Large intestine (tissue), 3 donors: ENCODE measurements around the gene MCEE. TPM values are rescaled to one million over a fixed set of nuclear protein-coding genes. Genes with fewer than 3 reads are reported as not detected.

ENCODE experiments used
- DNase-seq, 2 donors: peaks; one replicate each; pipeline versions ENCODE4 v3.0.0 to v3.0.0-alpha.2; 2013
- H3K27ac ChIP-seq: one replicate; pipeline ENCODE4 v1.5.1; 2013; ENCODE audit warnings: low read length
- H3K27me3 ChIP-seq: 2 replicates; pipeline ENCODE4 v1.6.1; 2013; ENCODE audit warnings: low read length; ENCODE audit not compliant: control insufficient read depth, insufficient read depth
- H3K36me3 ChIP-seq: 2 replicates; pipeline ENCODE4 v1.6.1; 2013; ENCODE audit warnings: low read length; ENCODE audit not compliant: control insufficient read depth, insufficient read depth
- H3K4me1 ChIP-seq: one replicate; pipeline ENCODE4 v1.6.1; 2013; ENCODE audit warnings: low read length; ENCODE audit not compliant: control insufficient read depth, insufficient read depth
- H3K4me3 ChIP-seq: one replicate; pipeline ENCODE4 v1.5.1; 2013; ENCODE audit warnings: low read length
- H3K9me3 ChIP-seq: one replicate; pipeline ENCODE4 v1.6.1; 2013; ENCODE audit warnings: mild to moderate bottlenecking, low read depth, low read length, moderate library complexity; ENCODE audit not compliant: control insufficient read depth
- WGBS: methylation state at CpG from one replicate; pipeline ENCODE4 v1.1.5; 2013; ENCODE audit warnings: low lambda C conversion rate; ENCODE audit not compliant: insufficient coverage; 5-methylcytosine and 5-hydroxymethylcytosine counted together
- polyA plus RNA-seq: library from polyadenylated mRNA; unstranded; fragments of 120-200 nt; gene quantifications from one replicate; pipeline ENCODE4 v1.2.1, GENCODE V29; 2013

MCEE gene
- polyA plus RNA-seq, 1 donor: 26.0 TPM

DNA sequence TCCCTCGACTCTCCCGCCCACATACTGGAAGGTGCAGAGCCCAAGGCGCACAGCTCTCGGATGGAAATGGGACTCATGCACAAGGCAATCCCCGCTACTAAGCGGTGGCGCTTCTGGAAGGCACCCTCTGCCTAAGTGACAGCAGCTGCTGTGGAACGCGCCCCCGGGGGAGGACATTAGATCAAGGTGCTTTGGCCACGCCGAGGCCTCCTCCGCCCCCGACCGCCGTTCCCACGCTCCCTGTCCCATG is 202 bp downstream of the MCEE start:
- Histone ChIP-seq H3K4me3 (peak overlapping the region; percentile 97), H3K27ac (peak overlapping the region; percentile 93), H3K9me3 (no peaks in the 10 kb centered on the region), H3K27me3 (no peaks in the 10 kb centered on the region), H3K4me1 (no peaks in the 10 kb centered on the region), H3K36me3 (peaks cover 9% of the 10 kb centered on the region)
- WGBS: no CpG with 5 or more reads among the region's 17 CpGs
- no peak for DNase-seq

DNA sequence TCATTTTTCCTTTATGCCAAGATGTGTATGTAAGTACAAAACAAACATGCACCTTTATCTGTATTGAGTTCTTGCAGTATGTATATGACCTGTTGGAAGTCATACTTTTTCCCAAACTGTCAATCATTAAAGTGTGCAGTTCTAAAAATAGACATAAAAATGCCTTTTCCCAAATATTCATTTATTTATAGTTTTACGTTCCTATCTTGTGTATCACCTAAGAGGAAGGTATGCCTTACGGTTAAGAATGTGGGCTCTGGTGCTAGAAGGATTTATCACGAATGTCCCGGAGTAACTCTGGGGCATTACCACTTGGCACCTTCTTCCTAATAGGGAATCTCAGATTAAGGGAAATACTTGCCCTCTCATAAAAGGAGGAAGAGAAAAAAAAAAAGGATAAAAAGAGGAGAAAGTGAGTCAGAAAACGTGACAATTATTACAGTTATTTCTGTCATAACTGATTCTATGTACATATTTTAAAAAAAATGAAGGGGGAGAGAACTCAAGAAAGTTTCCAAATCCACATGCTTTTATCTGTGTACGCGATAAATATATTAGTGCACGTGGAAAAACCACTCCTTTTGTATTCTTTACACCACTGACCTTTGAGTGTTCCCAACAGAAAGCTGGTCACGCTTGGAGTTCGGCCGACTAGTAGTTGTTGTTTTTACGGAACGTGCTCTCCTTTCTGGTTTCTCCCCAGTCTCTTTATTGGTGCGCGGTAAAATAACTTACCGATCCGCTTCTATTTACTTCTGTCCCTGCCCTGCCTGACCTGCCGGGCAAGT is 721 bp downstream of the MCEE start:
- H3K36me3 ChIP-seq: peaks cover 6% of the 10 kb centered on the region
- H3K4me1 ChIP-seq: no peaks in the 10 kb centered on the region
- H3K27ac ChIP-seq: peak overlapping the region; percentile 93
- no peaks in the 10 kb centered on the region for H3K27me3 ChIP-seq
- H3K4me3 ChIP-seq: peak overlapping the region; percentile 97
- DNase-seq: peak in 1 of 2 donors; percentile 41
- WGBS: 0% methylated on average over 3 of the region's 18 CpGs
- H3K9me3 ChIP-seq: no peaks in the 10 kb centered on the region

DNA sequence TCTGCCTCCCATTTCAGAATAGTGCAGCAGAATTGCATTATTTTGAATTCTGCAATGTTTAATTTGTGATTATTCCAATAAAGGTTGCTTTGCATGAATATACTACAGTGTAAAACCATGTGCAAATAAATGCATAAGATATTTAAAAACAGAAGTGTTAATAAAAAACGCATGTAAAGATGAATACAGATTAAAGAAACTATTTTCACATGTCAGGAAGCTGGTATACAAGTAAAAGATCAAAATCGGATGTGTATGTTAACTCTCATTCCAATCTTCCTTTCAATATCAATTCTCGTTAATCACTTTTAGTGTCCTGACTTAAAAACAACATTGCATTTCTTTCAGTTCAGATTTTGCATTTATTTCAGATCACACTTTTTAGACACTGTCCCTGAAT is 3.1 kb downstream of the MCEE start:
- no peak for DNase-seq
- no peaks in the 10 kb centered on the region for H3K27me3 ChIP-seq
- no peak overlapping the region for H3K4me3 ChIP-seq
- WGBS: 94% methylated on average over 3 of the region's 3 CpGs
- H3K27ac ChIP-seq: no peak overlapping the region
- H3K9me3 ChIP-seq: no peaks in the 10 kb centered on the region
- peaks cover 13% of the 10 kb centered on the region for H3K36me3 ChIP-seq
- H3K4me1 ChIP-seq: no peaks in the 10 kb centered on the region

DNA sequence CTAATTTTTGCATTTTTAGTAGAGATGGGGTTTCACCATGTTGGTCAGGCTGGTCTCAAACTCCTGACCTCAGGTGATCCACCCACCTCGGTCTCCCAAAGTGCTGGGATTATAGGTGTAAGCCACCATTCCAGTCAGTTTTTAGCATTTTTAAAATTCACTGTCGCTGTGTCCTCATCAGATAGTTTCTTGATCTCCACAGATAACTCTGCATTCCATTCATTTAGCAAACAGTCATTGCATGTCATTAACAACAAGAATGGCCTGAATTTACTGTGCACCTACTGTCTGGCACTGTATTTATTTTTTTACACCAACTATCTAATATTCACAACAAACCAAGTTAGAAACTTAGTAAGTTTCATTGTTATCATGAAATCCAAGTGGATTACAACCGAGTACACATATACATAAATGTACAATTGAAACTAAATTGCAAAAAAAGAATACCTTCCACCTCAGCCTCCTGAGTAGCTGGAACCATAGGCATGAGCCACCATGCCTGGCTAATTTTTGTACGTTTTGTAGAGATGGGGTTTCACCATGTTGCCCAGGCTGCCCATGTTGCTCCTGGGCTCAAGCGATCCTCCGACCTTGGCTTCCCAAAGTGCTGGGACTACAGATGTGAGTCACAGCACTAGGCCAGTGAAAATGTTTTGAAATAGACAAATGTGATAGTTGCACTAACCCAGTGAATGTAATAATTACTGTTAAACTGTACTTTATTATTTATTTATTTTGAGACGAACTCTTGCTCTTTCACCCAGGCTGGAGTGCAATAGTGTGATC is 4.3 kb downstream of the MCEE start:
- Histone ChIP-seq H3K4me3 (no peak overlapping the region), H3K27ac (no peak overlapping the region), H3K27me3 (no peaks in the 10 kb centered on the region), H3K9me3 (no peaks in the 10 kb centered on the region), H3K4me1 (no peaks in the 10 kb centered on the region), H3K36me3 (peaks cover 24% of the 10 kb centered on the region)
- DNase-seq: no peak
- no CpG with 5 or more reads among the region's 7 CpGs for WGBS

DNA sequence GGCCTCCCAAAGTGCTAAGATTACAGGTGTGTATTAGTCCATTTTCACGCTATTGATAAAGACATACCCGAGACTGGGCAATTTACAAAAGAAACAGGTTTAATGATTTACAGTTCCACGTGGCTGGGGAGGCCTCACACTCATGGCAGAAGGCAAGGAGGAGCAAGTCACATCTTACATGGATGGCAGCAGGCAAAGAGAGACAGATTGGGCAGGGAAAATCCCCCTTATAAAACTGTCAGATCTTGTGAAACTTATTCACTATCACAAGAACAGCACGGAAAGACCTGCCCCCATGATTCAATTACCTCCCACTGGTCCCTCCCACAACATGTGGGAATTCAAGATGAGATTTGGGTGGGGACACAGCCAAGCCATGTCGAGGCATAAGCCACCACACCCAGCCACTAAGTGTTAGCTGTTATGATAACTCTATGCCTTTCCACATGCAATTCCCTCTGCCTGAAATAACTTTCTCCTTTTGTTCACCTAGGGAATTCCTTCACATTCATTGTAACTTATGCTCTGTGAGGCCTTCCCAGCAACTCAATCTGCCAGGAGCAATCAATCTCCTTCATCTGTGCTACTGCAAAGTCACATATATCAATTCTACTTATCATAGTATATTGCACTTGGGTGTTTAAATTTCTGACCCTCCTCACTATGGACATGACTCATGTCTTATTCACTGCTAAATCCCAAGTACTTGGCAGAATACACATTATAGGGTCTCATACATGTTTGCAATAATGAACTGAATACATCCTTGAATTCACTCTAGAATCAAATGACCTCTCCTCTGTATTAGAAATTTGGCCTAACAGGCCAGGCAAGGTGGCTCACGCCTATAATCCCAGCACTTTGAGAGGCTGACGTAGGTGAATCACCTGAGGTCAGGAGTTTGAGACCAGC is 7.4 kb downstream of the MCEE start:
- no peak overlapping the region for H3K27ac ChIP-seq
- H3K4me3 ChIP-seq: no peak overlapping the region
- no CpG with 5 or more reads among the region's 7 CpGs for WGBS
- H3K4me1 ChIP-seq: no peaks in the 10 kb centered on the region
- no peaks in the 10 kb centered on the region for H3K9me3 ChIP-seq
- DNase-seq: no peak
- peaks cover 46% of the 10 kb centered on the region for H3K36me3 ChIP-seq
- no peaks in the 10 kb centered on the region for H3K27me3 ChIP-seq

DNA sequence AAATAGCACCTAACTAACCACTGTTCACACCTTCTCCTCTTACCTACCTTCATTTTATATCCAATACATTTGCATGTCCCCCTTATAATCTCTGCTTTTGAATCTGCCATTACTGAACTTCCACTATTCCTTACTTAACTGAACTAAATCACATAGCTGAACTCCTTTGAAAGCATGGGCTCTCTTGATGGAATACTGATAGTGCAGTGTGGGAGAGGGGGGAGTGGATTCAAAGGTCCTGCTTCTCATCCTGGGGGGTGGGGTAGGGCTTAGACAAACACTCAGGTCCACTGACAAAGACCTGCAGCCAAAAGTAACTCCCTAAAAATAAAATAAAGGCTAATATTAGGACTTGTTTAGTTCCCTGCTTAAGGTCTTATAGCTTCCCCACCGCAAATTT is 8.6 kb downstream of the MCEE start:
- Histone ChIP-seq H3K4me1 (no peaks in the 10 kb centered on the region), H3K4me3 (no peak overlapping the region), H3K27me3 (no peaks in the 10 kb centered on the region), H3K36me3 (peaks cover 51% of the 10 kb centered on the region), H3K9me3 (no peaks in the 10 kb centered on the region), H3K27ac (no peak overlapping the region)
- DNase-seq: no peak
- WGBS: no CpG with 5 or more reads among the region's 1 CpG

DNA sequence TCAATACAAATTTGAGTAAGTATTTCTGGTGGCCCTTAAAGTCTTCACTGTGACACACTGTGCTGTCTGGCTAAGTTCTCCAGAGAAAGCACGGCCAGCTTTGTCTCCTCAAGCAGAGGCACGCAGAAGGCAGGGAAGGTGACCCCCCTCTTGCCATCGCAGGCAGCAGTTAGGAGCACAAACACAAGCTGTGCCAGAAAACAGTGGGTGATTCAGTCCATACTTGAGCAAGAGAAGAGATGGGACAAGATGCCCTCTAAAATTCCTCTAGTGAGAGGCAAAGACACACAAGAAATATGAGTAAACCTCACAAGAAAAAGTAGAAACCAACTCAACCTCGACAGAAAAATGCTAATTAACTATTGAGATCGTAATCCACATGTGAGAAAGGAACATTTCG is 9.8 kb downstream of the MCEE start:
- DNase-seq: no peak
- Histone ChIP-seq H3K27me3 (no peaks in the 10 kb centered on the region), H3K4me1 (no peaks in the 10 kb centered on the region), H3K36me3 (peaks cover 52% of the 10 kb centered on the region), H3K9me3 (no peaks in the 10 kb centered on the region), H3K4me3 (no peak overlapping the region), H3K27ac (no peak overlapping the region)
- 100% methylated on average over 1 of the region's 6 CpGs for WGBS

DNA sequence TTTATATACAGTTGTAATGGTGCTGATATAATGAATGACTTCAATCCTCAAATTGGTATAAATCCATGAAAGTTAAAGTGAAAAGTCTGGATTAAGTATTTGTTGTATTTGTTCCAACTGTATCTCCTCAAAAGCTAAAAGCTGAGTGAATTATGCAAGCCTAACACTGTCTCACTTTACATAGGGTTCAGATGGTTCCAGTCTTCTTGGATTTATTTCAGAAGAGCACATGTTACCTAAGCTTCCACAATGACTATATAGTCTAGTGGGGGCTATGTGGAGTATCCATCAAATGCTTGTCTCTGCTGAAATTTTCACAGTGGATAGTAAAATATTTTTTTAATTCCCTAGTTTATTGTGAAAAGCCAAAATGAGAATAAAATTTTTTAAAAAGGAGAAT is 13.0 kb downstream of the MCEE start:
- H3K36me3 ChIP-seq: peaks cover 55% of the 10 kb centered on the region
- no peak for DNase-seq
- H3K27ac ChIP-seq: no peak overlapping the region
- no peak overlapping the region for H3K4me3 ChIP-seq
- H3K9me3 ChIP-seq: no peaks in the 10 kb centered on the region
- no peaks in the 10 kb centered on the region for H3K27me3 ChIP-seq
- H3K4me1 ChIP-seq: no peaks in the 10 kb centered on the region

DNA sequence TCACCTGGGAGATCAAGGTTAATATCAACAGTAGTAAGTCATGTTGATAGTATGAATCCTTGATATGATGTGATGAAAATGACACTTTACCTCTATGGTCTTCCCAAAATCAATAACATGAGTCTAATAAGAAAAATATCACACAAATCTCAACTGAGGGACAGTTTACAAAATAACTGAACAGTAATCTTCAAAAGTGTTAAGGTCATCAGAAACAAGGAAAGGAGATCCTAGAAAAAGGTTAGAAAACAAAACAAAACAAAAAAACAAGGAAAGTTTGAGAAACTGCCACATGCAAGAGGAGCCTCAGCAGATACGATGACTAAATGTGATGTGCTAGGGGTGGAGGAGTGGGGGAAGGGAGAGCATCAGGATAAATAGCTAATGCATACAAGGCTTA is 16.2 kb downstream of the MCEE start:
- H3K27me3 ChIP-seq: no peaks in the 10 kb centered on the region
- peaks cover 40% of the 10 kb centered on the region for H3K36me3 ChIP-seq
- H3K27ac ChIP-seq: no peak overlapping the region
- H3K4me1 ChIP-seq: no peaks in the 10 kb centered on the region
- no peaks in the 10 kb centered on the region for H3K9me3 ChIP-seq
- DNase-seq: no peak
- no peak overlapping the region for H3K4me3 ChIP-seq
- no CpG with 5 or more reads among the region's 1 CpG for WGBS

DNA sequence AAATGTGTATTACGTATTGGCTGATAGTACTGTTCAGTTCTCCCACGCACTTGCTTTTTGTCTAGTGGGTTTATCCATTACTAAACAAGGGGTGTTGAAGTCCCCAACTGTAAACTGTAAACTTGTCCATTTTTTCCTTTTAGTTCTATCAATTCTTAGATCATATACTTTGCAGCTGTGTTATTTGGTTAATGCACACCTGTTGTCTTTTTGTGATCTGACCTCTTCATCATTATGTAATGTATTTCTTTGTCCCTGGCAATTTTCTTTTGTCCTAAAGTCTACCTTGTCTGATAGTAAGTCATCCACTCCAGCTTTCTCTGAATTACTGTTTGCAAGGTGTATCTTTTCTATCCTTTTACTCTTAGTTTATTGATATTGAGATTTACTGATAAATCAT is 21.9 kb downstream of the MCEE start:
- H3K9me3 ChIP-seq: no peaks in the 10 kb centered on the region
- H3K27me3 ChIP-seq: no peaks in the 10 kb centered on the region
- H3K4me3 ChIP-seq: no peak overlapping the region
- H3K27ac ChIP-seq: no peak overlapping the region
- no peaks in the 10 kb centered on the region for H3K4me1 ChIP-seq
- peaks cover 11% of the 10 kb centered on the region for H3K36me3 ChIP-seq
- no peak for DNase-seq
- 80% methylated on average over 1 of the region's 2 CpGs for WGBS
